Liver (tissue), 9 donors: ENCODE results near the gene LRRFIP1. TPM values are rescaled to one million over a fixed set of nuclear protein-coding genes. Genes with fewer than 3 reads are reported as not detected.

Source experiments
- DNase-seq: peaks from one replicate; pipeline ENCODE4 v3.0.0-alpha.2; 2017; ENCODE audit warnings: low spot score
- H3K27ac ChIP-seq, 2 donors: one replicate each; pipeline ENCODE4 v1.7.0; 2013; ENCODE audit warnings: inconsistent platforms in 2 of 2, low read length in 2 of 2, control low read depth in 1 of 2, low read depth in 1 of 2, mild to moderate bottlenecking in 1 of 2
- H3K27me3 ChIP-seq, 4 donors: one replicate each; pipeline versions ENCODE4 v1.6.1 to v1.7.0; 2013; ENCODE audit warnings: low read length in 3 of 4, inconsistent platforms in 1 of 4, mild to moderate bottlenecking in 1 of 4, moderate library complexity in 1 of 4; ENCODE audit not compliant: control insufficient read depth in 4 of 4, insufficient read depth in 4 of 4
- H3K36me3 ChIP-seq, 4 donors: one replicate each; pipeline versions ENCODE4 v1.6.1 to v1.7.0; 2013; ENCODE audit warnings: low read length in 3 of 4, mild to moderate bottlenecking in 3 of 4, low read depth in 1 of 4, moderate library complexity in 1 of 4; ENCODE audit not compliant: control insufficient read depth in 4 of 4, insufficient read depth in 3 of 4
- H3K4me1 ChIP-seq, 4 donors: one replicate each; pipeline versions ENCODE4 v1.6.1 to v1.7.0; 2013; ENCODE audit warnings: low read length in 3 of 4, mild to moderate bottlenecking in 3 of 4, moderate library complexity in 1 of 4; ENCODE audit not compliant: control insufficient read depth in 4 of 4, insufficient read depth in 4 of 4
- H3K4me3 ChIP-seq, 3 donors: one replicate each; pipeline versions ENCODE4 v1.6.1 to v1.7.0; 2013; ENCODE audit warnings: low read length in 3 of 3, control low read depth in 1 of 3, low read depth in 1 of 3, mild to moderate bottlenecking in 1 of 3
- H3K9ac ChIP-seq, 2 donors: one replicate each; pipeline ENCODE4 v1.7.0; 2013; ENCODE audit warnings: low read length in 2 of 2, mild to moderate bottlenecking in 2 of 2, moderate library complexity in 2 of 2, control low read depth in 1 of 2, low read depth in 1 of 2
- H3K9me3 ChIP-seq, 4 donors: one replicate each; pipeline versions ENCODE4 v1.6.1 to v1.7.0; 2013; ENCODE audit warnings: low read length in 3 of 4; ENCODE audit not compliant: control insufficient read depth in 4 of 4
- EGR1 ChIP-seq, 2 donors: IDR thresholded peaks; 2 replicates each; pipeline ENCODE4 v1.6.1; 2016 to 2018; ENCODE audit warnings: antibody characterized with exemption in 2 of 2, low read depth in 2 of 2
- FOXA1 ChIP-seq: IDR thresholded peaks from 2 replicates; pipeline ENCODE4 v1.6.1; 2016; ENCODE audit warnings: antibody characterized with exemption
- FOXA2 ChIP-seq: IDR thresholded peaks from 2 replicates; pipeline ENCODE4 v1.6.1; 2016; ENCODE audit warnings: antibody characterized with exemption
- GABPA ChIP-seq, 2 donors: IDR thresholded peaks in 1 of 2; conservative IDR thresholded peaks in 1 of 2; 2 replicates each; pipeline ENCODE4 v1.6.1; 2016; ENCODE audit warnings: antibody characterized with exemption in 2 of 2, mild to moderate bottlenecking in 1 of 2, moderate library complexity in 1 of 2
- HNF4A ChIP-seq, 2 donors: conservative IDR thresholded peaks; 2 replicates each; pipeline ENCODE4 v1.6.1; 2016; ENCODE audit warnings: antibody characterized with exemption in 2 of 2, mild to moderate bottlenecking in 2 of 2
- HNF4G ChIP-seq: IDR thresholded peaks from 2 replicates; pipeline ENCODE4 v1.6.1; 2016; ENCODE audit warnings: antibody characterized with exemption
- JUND ChIP-seq, 2 donors: IDR thresholded peaks; 2 replicates each; pipeline ENCODE4 v1.6.1; 2016; ENCODE audit warnings: antibody characterized with exemption in 2 of 2
- NR2F2 ChIP-seq: IDR thresholded peaks from 2 replicates; pipeline ENCODE4 v1.6.1; 2016; ENCODE audit warnings: antibody characterized with exemption
- RAD21 ChIP-seq, 2 donors: IDR thresholded peaks; 2 replicates each; pipeline ENCODE4 v1.6.1; 2016; ENCODE audit warnings: antibody characterized with exemption in 2 of 2, mild to moderate bottlenecking in 2 of 2
- RXRA ChIP-seq, 2 donors: IDR thresholded peaks; 2 replicates each; pipeline ENCODE4 v1.6.1; 2017 to 2018; ENCODE audit warnings: antibody characterized with exemption in 2 of 2, mild to moderate bottlenecking in 1 of 2
- SP1 ChIP-seq: IDR thresholded peaks from 2 replicates; pipeline ENCODE4 v1.6.1; 2018; ENCODE audit warnings: antibody characterized with exemption, mild to moderate bottlenecking
- TAF1 ChIP-seq: conservative IDR thresholded peaks from 2 replicates; pipeline ENCODE4 v1.6.1; 2016; ENCODE audit warnings: antibody characterized with exemption, mild to moderate bottlenecking
- YY1 ChIP-seq: IDR thresholded peaks from 2 replicates; pipeline ENCODE4 v1.6.1; 2016; ENCODE audit warnings: antibody characterized with exemption, mild to moderate bottlenecking
- WGBS: extraction: QIAGEN DNeasy Blood & Tissue Kit; methylation state at CpG from one replicate; pipeline ENCODE4 v1.1.7; 2013; 5-methylcytosine and 5-hydroxymethylcytosine counted together
- polyA plus RNA-seq, 2 donors: library from polyadenylated mRNA; stranded (reverse) in 1 of 2; unstranded in 1 of 2; fragments of 200-250 nt in 1 of 2; fragments of >200 nt in 1 of 2; fragmentation: Nextera tagmentation in 1 of 2; extraction: Ambion mirVana in 1 of 2; gene quantifications; one replicate each; pipeline versions ENCODE4 v1.2.1 to v1.2.3, GENCODE V29; 2013 to 2015
- total RNA-seq, 2 donors: library from RNA; depleted of rRNA; stranded (reverse); fragments of >200 nt; gene quantifications; one replicate each; pipeline ENCODE4 v1.2.3, GENCODE V29; 2014
- TF ChIP-seq, protein P1 (sequence below): IDR thresholded peaks from 2 replicates; pipeline ENCODE4 v1.6.1; 2016; ENCODE audit warnings: antibody characterized with exemption
- TF ChIP-seq, protein P2 (sequence below): IDR thresholded peaks from 2 replicates; pipeline ENCODE4 v1.6.1; 2016; ENCODE audit warnings: antibody characterized with exemption, mild to moderate bottlenecking
- TF ChIP-seq, protein P3 (sequence below): IDR thresholded peaks from 2 replicates; pipeline ENCODE4 v1.6.1; 2016; ENCODE audit warnings: antibody characterized with exemption
- TF ChIP-seq, protein P4 (sequence below): IDR thresholded peaks from 2 replicates; pipeline ENCODE4 v1.6.1; 2016; ENCODE audit warnings: antibody characterized with exemption
- TF ChIP-seq, protein P5 (sequence below): fragments of 150-350 bp; IDR thresholded peaks from 2 replicates; pipeline ENCODE4 v1.5.1; 2017; ENCODE audit warnings: improper control_type of control experiment, low read depth, low read length; ENCODE audit not compliant: missing input control
- donor health status: healthy.
- donor health status: healthy.
- donor health status: healthy.
- donor health status: healthy.
- donor health status: healthy.

The LRRFIP1 gene
- total and polyA plus RNA-seq, 4 donors: 13.3 to 56.1 (median 39.1) TPM

DNA sequence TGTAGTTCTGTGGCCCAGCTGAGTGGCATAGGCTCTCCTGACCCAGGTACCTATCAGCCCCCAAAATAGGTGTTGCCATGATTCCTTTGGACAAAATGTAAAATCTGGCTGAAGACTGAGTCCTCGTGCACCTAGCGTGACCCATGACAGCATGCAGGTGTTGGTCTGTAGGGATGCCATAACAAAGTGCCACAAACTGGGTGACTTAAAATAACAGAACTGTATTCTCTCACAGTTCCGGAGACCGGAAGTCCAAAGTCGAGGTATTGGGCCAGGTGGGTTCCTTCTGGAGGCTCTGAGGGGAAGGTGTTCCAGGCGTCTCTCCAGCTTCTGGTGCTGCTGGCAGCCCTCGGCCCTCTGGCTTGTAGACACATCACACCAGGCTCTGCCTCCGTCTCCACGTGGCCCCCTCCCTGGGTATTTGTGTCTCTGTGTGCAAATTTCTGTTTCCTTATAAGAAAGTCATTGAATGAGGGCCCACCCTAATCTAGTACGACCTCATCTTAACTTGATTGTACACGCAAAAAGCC lies 34.5 kb downstream of the LRRFIP1 start:
- no peaks in the 10 kb centered on the region for H3K9me3 ChIP-seq
- no peak for DNase-seq
- no peak overlapping the region for H3K4me3 ChIP-seq
- WGBS: 94% methylated on average over 11 of the region's 11 CpGs
- no peaks in the 10 kb centered on the region for H3K36me3 ChIP-seq
- H3K27me3 ChIP-seq: no peaks in the 10 kb centered on the region
- H3K27ac ChIP-seq: peak overlapping the region; percentile 74 to 82
- H3K9ac ChIP-seq: no peak overlapping the region
- H3K4me1 ChIP-seq: peaks cover 0 to 4% (median 2%) of the 10 kb centered on the region in 4 donors
- TF ChIP-seq RXRA (IDR thresholded peaks at IDR 0.05): no peak
- TF ChIP-seq RAD21 (IDR thresholded peaks at IDR 0.05): no peak
- TF ChIP-seq, protein P1, sequence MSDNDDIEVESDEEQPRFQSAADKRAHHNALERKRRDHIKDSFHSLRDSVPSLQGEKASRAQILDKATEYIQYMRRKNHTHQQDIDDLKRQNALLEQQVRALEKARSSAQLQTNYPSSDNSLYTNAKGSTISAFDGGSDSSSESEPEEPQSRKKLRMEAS: no peak
- no peak for TF ChIP-seq FOXA2
- no peak for TF ChIP-seq YY1
- TF ChIP-seq FOXA1: no peak
- no peak for TF ChIP-seq HNF4A (conservative IDR thresholded peaks at IDR 0.05)
- no peak for TF ChIP-seq EGR1 (IDR thresholded peaks at IDR 0.05; ENCODE audit: low read depth in 2 of 2)
- TF ChIP-seq, protein P2, sequence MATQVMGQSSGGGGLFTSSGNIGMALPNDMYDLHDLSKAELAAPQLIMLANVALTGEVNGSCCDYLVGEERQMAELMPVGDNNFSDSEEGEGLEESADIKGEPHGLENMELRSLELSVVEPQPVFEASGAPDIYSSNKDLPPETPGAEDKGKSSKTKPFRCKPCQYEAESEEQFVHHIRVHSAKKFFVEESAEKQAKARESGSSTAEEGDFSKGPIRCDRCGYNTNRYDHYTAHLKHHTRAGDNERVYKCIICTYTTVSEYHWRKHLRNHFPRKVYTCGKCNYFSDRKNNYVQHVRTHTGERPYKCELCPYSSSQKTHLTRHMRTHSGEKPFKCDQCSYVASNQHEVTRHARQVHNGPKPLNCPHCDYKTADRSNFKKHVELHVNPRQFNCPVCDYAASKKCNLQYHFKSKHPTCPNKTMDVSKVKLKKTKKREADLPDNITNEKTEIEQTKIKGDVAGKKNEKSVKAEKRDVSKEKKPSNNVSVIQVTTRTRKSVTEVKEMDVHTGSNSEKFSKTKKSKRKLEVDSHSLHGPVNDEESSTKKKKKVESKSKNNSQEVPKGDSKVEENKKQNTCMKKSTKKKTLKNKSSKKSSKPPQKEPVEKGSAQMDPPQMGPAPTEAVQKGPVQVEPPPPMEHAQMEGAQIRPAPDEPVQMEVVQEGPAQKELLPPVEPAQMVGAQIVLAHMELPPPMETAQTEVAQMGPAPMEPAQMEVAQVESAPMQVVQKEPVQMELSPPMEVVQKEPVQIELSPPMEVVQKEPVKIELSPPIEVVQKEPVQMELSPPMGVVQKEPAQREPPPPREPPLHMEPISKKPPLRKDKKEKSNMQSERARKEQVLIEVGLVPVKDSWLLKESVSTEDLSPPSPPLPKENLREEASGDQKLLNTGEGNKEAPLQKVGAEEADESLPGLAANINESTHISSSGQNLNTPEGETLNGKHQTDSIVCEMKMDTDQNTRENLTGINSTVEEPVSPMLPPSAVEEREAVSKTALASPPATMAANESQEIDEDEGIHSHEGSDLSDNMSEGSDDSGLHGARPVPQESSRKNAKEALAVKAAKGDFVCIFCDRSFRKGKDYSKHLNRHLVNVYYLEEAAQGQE: no peak
- no peak for TF ChIP-seq SP1
- TF ChIP-seq NR2F2: no peak
- TF ChIP-seq, protein P3, sequence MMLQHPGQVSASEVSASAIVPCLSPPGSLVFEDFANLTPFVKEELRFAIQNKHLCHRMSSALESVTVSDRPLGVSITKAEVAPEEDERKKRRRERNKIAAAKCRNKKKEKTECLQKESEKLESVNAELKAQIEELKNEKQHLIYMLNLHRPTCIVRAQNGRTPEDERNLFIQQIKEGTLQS: no peak
- TF ChIP-seq TAF1: no peak
- TF ChIP-seq, protein P4, sequence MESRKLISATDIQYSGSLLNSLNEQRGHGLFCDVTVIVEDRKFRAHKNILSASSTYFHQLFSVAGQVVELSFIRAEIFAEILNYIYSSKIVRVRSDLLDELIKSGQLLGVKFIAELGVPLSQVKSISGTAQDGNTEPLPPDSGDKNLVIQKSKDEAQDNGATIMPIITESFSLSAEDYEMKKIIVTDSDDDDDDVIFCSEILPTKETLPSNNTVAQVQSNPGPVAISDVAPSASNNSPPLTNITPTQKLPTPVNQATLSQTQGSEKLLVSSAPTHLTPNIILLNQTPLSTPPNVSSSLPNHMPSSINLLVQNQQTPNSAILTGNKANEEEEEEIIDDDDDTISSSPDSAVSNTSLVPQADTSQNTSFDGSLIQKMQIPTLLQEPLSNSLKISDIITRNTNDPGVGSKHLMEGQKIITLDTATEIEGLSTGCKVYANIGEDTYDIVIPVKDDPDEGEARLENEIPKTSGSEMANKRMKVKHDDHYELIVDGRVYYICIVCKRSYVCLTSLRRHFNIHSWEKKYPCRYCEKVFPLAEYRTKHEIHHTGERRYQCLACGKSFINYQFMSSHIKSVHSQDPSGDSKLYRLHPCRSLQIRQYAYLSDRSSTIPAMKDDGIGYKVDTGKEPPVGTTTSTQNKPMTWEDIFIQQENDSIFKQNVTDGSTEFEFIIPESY: no peak
- no peak for TF ChIP-seq HNF4G
- no peak for TF ChIP-seq GABPA (IDR thresholded peaks at IDR 0.05 in 1 of 2, conservative IDR thresholded peaks at IDR 0.05 in 1 of 2)
- TF ChIP-seq JUND (IDR thresholded peaks at IDR 0.05): no peak

- Histone ChIP-seq H3K27ac (peak overlapping the region; percentile 74 to 82), H3K36me3 (no peaks in the 10 kb centered on the region), H3K9me3 (no peaks in the 10 kb centered on the region), H3K4me3 (no peak overlapping the region), H3K27me3 (no peaks in the 10 kb centered on the region), H3K9ac (peak overlapping the region in 1 of 2 donors; percentile 44), H3K4me1 (peaks cover 0 to 4% (median 2%) of the 10 kb centered on the region in 4 donors)
- DNase-seq: peak; percentile 75
- 7% methylated on average over 13 of the region's 13 CpGs for WGBS
- TF ChIP-seq, protein P1: peak; percentile 58
- no peak for TF ChIP-seq TAF1
- peak; percentile 43 to 46 for TF ChIP-seq HNF4A (conservative IDR thresholded peaks at IDR 0.05)
- TF ChIP-seq EGR1 (IDR thresholded peaks at IDR 0.05; ENCODE audit: low read depth in 2 of 2): peak in 1 of 2 donors; percentile 95
- TF ChIP-seq, protein P2: peak; percentile 65
- peak in 1 of 2 donors; percentile 39 for TF ChIP-seq GABPA (IDR thresholded peaks at IDR 0.05 in 1 of 2, conservative IDR thresholded peaks at IDR 0.05 in 1 of 2)
- peak; percentile 64 for TF ChIP-seq FOXA1
- TF ChIP-seq NR2F2: no peak
- peak; percentile 63 for TF ChIP-seq SP1
- peak; percentile 91 to 99 for TF ChIP-seq JUND (IDR thresholded peaks at IDR 0.05)
- TF ChIP-seq, protein P5, sequence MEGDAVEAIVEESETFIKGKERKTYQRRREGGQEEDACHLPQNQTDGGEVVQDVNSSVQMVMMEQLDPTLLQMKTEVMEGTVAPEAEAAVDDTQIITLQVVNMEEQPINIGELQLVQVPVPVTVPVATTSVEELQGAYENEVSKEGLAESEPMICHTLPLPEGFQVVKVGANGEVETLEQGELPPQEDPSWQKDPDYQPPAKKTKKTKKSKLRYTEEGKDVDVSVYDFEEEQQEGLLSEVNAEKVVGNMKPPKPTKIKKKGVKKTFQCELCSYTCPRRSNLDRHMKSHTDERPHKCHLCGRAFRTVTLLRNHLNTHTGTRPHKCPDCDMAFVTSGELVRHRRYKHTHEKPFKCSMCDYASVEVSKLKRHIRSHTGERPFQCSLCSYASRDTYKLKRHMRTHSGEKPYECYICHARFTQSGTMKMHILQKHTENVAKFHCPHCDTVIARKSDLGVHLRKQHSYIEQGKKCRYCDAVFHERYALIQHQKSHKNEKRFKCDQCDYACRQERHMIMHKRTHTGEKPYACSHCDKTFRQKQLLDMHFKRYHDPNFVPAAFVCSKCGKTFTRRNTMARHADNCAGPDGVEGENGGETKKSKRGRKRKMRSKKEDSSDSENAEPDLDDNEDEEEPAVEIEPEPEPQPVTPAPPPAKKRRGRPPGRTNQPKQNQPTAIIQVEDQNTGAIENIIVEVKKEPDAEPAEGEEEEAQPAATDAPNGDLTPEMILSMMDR: no peak
- TF ChIP-seq HNF4G: no peak
- TF ChIP-seq, protein P3: no peak
- peak; percentile 73 for TF ChIP-seq YY1
- peak; percentile 56 to 80 for TF ChIP-seq RXRA (IDR thresholded peaks at IDR 0.05)
Measured at GRCh38 chr2:237662671-237663093, 35.3 kb downstream of the LRRFIP1 start.
